Nephron (organoid): ENCODE results near the gene CNTNAP2.

Experiments
- H3K27ac Mint-ChIP-seq, 3 experiments: 2 replicates each; pipeline ENCODE4 v1.8.0; 2020; ENCODE audit warnings: mixed read lengths in 3 of 3, mild to moderate bottlenecking in 2 of 3, moderate library complexity in 1 of 3
- H3K27me3 Mint-ChIP-seq: 2 replicates; pipeline ENCODE4 v1.8.0; 2021; ENCODE audit warnings: low read depth, mild to moderate bottlenecking, moderate library complexity, mixed read lengths
- H3K36me3 Mint-ChIP-seq: 2 replicates; pipeline ENCODE4 v1.8.0; 2020; ENCODE audit warnings: low read depth, mixed read lengths
- H3K4me1 Mint-ChIP-seq: 2 replicates; pipeline ENCODE4 v1.8.0; 2020; ENCODE audit warnings: mixed read lengths
- H3K4me3 Mint-ChIP-seq, 3 experiments: 2 replicates each; pipeline ENCODE4 v1.8.0; 2020; ENCODE audit warnings: mild to moderate bottlenecking in 3 of 3, mixed read lengths in 3 of 3, moderate library complexity in 2 of 3
- H3K9me3 Mint-ChIP-seq: 2 replicates; pipeline ENCODE4 v1.8.0; 2020; ENCODE audit warnings: mixed read lengths
- CTCF ChIP-seq, 3 experiments: fragments of 200-600 bp; sonication (generic); IDR thresholded peaks; one replicate each; pipeline ENCODE4 v1.5.0; 2021; ENCODE audit warnings: antibody characterized with exemption in 3 of 3; ENCODE audit not compliant: unreplicated experiment in 3 of 3

The CNTNAP2 gene

GRCh38 chr7:148468700-148469098, 2352.1 kb downstream of the CNTNAP2 start:
- no peak overlapping the region for H3K4me3 Mint-ChIP-seq
- H3K27me3 Mint-ChIP-seq = peaks cover 7% of the 10 kb centered on the region
- H3K36me3 Mint-ChIP-seq = no peaks in the 10 kb centered on the region
- no peak for TF ChIP-seq CTCF (IDR thresholded peaks at IDR 0.05; ENCODE audit: unreplicated experiment in 3 of 3)
- no peak overlapping the region for H3K27ac Mint-ChIP-seq
- peaks cover under 1% of the 10 kb centered on the region for H3K9me3 Mint-ChIP-seq
- peaks cover 18% of the 10 kb centered on the region for H3K4me1 Mint-ChIP-seq
